Progenitor cell of endocrine pancreas (in vitro differentiated cells): ENCODE results near the gene RPS27L. TPM values are rescaled to one million over a fixed set of nuclear protein-coding genes. Genes with fewer than 3 reads are reported as not detected.

ENCODE experiments used
- DNase-seq: peaks from one replicate; pipeline ENCODE4 v3.0.0; 2021; ENCODE audit warnings: low spot score; ENCODE audit not compliant: unreplicated experiment
- H3K27ac Mint-ChIP-seq: 2 replicates; pipeline ENCODE4 v1.8.0; 2021; ENCODE audit warnings: mild to moderate bottlenecking, moderate library complexity, mixed read lengths
- H3K27me3 Mint-ChIP-seq: 2 replicates; pipeline ENCODE4 v1.8.0; 2021; ENCODE audit warnings: mixed read lengths
- H3K36me3 Mint-ChIP-seq: 2 replicates; pipeline ENCODE4 v1.8.0; 2022; ENCODE audit warnings: mixed read lengths; ENCODE audit not compliant: insufficient read depth
- H3K4me1 Mint-ChIP-seq: 2 replicates; pipeline ENCODE4 v1.8.0; 2021; ENCODE audit warnings: low read depth, mixed read lengths
- H3K4me3 Mint-ChIP-seq: 2 replicates; pipeline ENCODE4 v1.8.0; 2021; ENCODE audit warnings: low read depth, mild to moderate bottlenecking, moderate library complexity, mixed read lengths
- H3K9me3 Mint-ChIP-seq: 2 replicates; pipeline ENCODE4 v1.8.0; 2021; ENCODE audit warnings: low read depth, mixed read lengths
- CTCF ChIP-seq: fragments of 200-600 bp; sonication (generic); IDR thresholded peaks from one replicate; pipeline ENCODE4 v1.5.0; 2021; ENCODE audit warnings: antibody characterized with exemption, mild to moderate bottlenecking; ENCODE audit not compliant: unreplicated experiment
- total RNA-seq: library from RNA; stranded (reverse); gene quantifications from 2 replicates; pipeline ENCODE4 v1.2.1, GENCODE V29; 2021

RPS27L gene
- total RNA-seq, 1 donor from 2014 or later, result 129 TPM

DNA sequence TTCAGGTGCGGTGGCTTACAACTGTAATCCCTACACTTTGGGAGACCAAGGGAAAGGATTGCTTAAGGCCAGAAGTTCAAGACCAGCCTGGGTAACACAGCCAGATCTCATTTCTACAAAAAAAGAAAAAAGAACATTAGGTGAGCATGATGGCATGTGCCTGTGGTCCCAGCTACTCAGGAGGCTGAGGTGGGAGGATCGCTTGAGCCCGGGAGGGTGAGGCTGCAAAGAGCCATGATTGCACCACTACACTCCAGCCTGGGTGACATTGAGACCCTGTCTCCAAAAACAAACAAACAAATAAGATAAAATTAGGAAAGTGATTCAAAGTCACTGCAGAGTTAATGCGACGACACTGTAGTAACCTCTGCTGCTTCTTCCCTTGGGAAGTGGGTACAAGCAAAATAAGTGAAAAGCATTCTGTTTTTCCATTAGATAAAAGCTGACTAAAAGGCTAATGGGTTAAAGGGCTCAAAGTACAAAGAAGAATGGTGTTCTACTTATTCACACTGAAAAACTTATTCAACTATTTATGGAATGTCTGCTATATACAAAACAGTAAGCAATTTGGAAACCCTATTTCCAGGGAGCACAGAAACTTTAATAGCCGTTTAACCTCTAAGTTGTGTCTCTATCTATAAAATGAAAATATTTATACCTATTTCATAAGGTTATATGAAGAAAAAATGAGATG, 8.0 kb upstream of the RPS27L start:
- no peak for TF ChIP-seq CTCF
- no peaks in the 10 kb centered on the region for H3K36me3 Mint-ChIP-seq
- DNase-seq, result no peak
- no peaks in the 10 kb centered on the region for H3K4me1 Mint-ChIP-seq
- no peaks in the 10 kb centered on the region for H3K27me3 Mint-ChIP-seq
- H3K4me3 Mint-ChIP-seq, result no peak overlapping the region
- H3K9me3 Mint-ChIP-seq, result no peaks in the 10 kb centered on the region
- no peak overlapping the region for H3K27ac Mint-ChIP-seq

GRCh38 chr15:63163217-63163616, 5.9 kb upstream of the RPS27L start:
- Mint-ChIP-seq H3K27me3 (no peaks in the 10 kb centered on the region), H3K9me3 (no peaks in the 10 kb centered on the region), H3K4me1 (no peaks in the 10 kb centered on the region), H3K4me3 (no peak overlapping the region), H3K36me3 (no peaks in the 10 kb centered on the region), H3K27ac (peak overlapping the region; percentile 39)
- no peak for TF ChIP-seq CTCF
- no peak for DNase-seq

- H3K4me1 Mint-ChIP-seq, result peaks cover 5% of the 10 kb centered on the region
- H3K36me3 Mint-ChIP-seq, result no peaks in the 10 kb centered on the region
- H3K4me3 Mint-ChIP-seq, result no peak overlapping the region
- no peaks in the 10 kb centered on the region for H3K9me3 Mint-ChIP-seq
- H3K27ac Mint-ChIP-seq, result no peak overlapping the region
- no peak for TF ChIP-seq CTCF
- no peak for DNase-seq
- H3K27me3 Mint-ChIP-seq, result no peaks in the 10 kb centered on the region
These were observed 3.4 kb upstream of the RPS27L start for GRCh38 chr15:63160638-63161037.

GRCh38 chr15:63157891-63158431, 684 bp upstream of the RPS27L start:
- Mint-ChIP-seq H3K4me1 (peaks cover 9% of the 10 kb centered on the region), H3K36me3 (peaks cover 3% of the 10 kb centered on the region), H3K27ac (peak overlapping the region; percentile 97), H3K27me3 (no peaks in the 10 kb centered on the region), H3K9me3 (no peaks in the 10 kb centered on the region), H3K4me3 (peak overlapping the region; percentile 100)
- peak; percentile 30 for DNase-seq
- peak; percentile 30 for TF ChIP-seq CTCF

DNA sequence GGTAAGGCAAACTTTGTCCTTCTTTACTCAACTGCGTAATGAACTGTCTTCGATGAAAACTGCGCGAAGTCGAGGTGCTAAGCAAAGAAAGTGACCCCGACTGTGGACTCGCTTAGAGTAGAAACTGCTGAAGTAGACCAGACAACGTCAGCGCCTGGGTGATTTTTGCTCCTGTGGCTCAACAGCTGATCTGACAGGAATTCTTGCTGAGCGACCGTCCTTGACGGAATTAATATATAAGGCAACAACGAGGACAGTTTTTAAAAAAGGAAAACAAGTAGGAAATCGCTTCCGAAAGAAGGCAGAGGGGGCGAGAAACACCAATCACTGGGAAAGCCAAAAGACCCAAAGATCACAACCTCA, 541 bp downstream of the RPS27L start:
- Mint-ChIP-seq H3K4me3 (peak overlapping the region; percentile 100), H3K9me3 (no peaks in the 10 kb centered on the region), H3K27ac (peak overlapping the region; percentile 99), H3K27me3 (no peaks in the 10 kb centered on the region), H3K4me1 (peaks cover 9% of the 10 kb centered on the region), H3K36me3 (peaks cover 9% of the 10 kb centered on the region)
- TF ChIP-seq CTCF, result no peak
- no peak for DNase-seq
